SK-N-MC (cell line): Measurements from ENCODE around the gene NEB.
"Not testable (repeated sequence)": the region's sequence is repeated elsewhere in the genome, so short reads cannot be mapped to it uniquely, and the experiment has no call there.

Experiments used
- DNase-seq: peaks from one replicate; pipeline ENCODE4 v3.0.0-alpha.2; 2011; ENCODE audit warnings: low read depth, low spot score
- H3K27ac ChIP-seq: fragments of 200-600 bp; sonication (generic); 2 replicates; pipeline ENCODE4 v1.5.1; 2016; ENCODE audit warnings: mixed run types
- H3K36me3 ChIP-seq: fragments of 200-600 bp; sonication (generic); 2 replicates; pipeline ENCODE4 v1.6.1; 2017; ENCODE audit warnings: antibody characterized with exemption, low read length, mixed read lengths; ENCODE audit not compliant: insufficient read depth
- H3K4me3 ChIP-seq: fragments of 200-600 bp; sonication (generic); 2 replicates; pipeline ENCODE4 v1.5.1; 2016
- H3K9ac ChIP-seq: fragments of 200-600 bp; sonication (generic); 2 replicates; pipeline ENCODE4 v1.8.0; 2017; ENCODE audit warnings: mixed run types, mixed read lengths; ENCODE audit not compliant: insufficient read length
- H3K9me3 ChIP-seq: fragments of 200-600 bp; sonication (generic); 2 replicates; pipeline ENCODE4 v1.6.1; 2017; ENCODE audit warnings: low read depth, mild to moderate bottlenecking, antibody characterized with exemption, low read length, moderate library complexity, mixed read lengths
- EZH2 ChIP-seq: fragments of 200-600 bp; sonication (generic); IDR thresholded peaks from one replicate; pipeline ENCODE4 v1.6.1; 2017; ENCODE audit warnings: antibody characterized with exemption
- FOXP2 ChIP-seq: optimal IDR thresholded peaks from 2 replicates; pipeline ENCODE3; 2011; ENCODE audit warnings: mild to moderate bottlenecking, moderate library complexity; ENCODE audit not compliant: insufficient read depth; ENCODE audit errors: extremely low read length, control extremely low read depth
- POLR2AphosphoS5 ChIP-seq: IDR thresholded peaks from 2 replicates; pipeline ENCODE4 v1.6.1; 2012; ENCODE audit warnings: mild to moderate bottlenecking, low read depth, low read length, borderline replicate concordance

The NEB gene

GRCh38 chr2:151614606-151615306 lies 119.5 kb downstream of the NEB start:
- H3K27ac ChIP-seq, result no peak overlapping the region
- H3K9ac ChIP-seq, result no peak overlapping the region
- H3K36me3 ChIP-seq, result no peaks in the 10 kb centered on the region
- TF ChIP-seq EZH2, result no peak
- no peak for TF ChIP-seq FOXP2
- no peak for TF ChIP-seq POLR2AphosphoS5
- H3K9me3 ChIP-seq, result no peaks in the 10 kb centered on the region
- DNase-seq, result no peak
- H3K4me3 ChIP-seq, result no peak overlapping the region

GRCh38 chr2:151614159-151614558 lies 120.1 kb downstream of the NEB start:
- Histone ChIP-seq H3K9ac (no peak overlapping the region), H3K9me3 (no peaks in the 10 kb centered on the region), H3K36me3 (no peaks in the 10 kb centered on the region), H3K27ac (no peak overlapping the region), H3K4me3 (no peak overlapping the region)
- TF ChIP-seq FOXP2 (no peak), EZH2 (no peak), POLR2AphosphoS5 (no peak)
- no peak for DNase-seq

GRCh38 chr2:151611351-151611750 lies 122.9 kb downstream of the NEB start:
- no peak overlapping the region for H3K27ac ChIP-seq
- no peaks in the 10 kb centered on the region for H3K36me3 ChIP-seq

GRCh38 chr2:151610310-151610709 lies 124.0 kb downstream of the NEB start:
- H3K4me3 ChIP-seq, result no peak overlapping the region
- H3K9ac ChIP-seq, result no peak overlapping the region
- H3K27ac ChIP-seq, result no peak overlapping the region

More at GRCh38 chr2:151611351-151611750, 122.9 kb downstream of the NEB start:
- no peaks in the 10 kb centered on the region for H3K9me3 ChIP-seq
- DNase-seq, result no peak
- TF ChIP-seq EZH2, result no peak
- TF ChIP-seq POLR2AphosphoS5, result no peak
- TF ChIP-seq FOXP2, result no peak
- no peak overlapping the region for H3K9ac ChIP-seq
- H3K4me3 ChIP-seq, result no peak overlapping the region

GRCh38 chr2:151609705-151610104 lies 124.6 kb downstream of the NEB start:
- no peak for DNase-seq
- Histone ChIP-seq H3K9ac (no peak overlapping the region), H3K27ac (no peak overlapping the region), H3K9me3 (no peaks in the 10 kb centered on the region), H3K4me3 (no peak overlapping the region), H3K36me3 (no peaks in the 10 kb centered on the region)
- TF ChIP-seq POLR2AphosphoS5 (no peak), EZH2 (no peak), FOXP2 (no peak)

More at GRCh38 chr2:151610310-151610709, 124.0 kb downstream of the NEB start:
- no peaks in the 10 kb centered on the region for H3K36me3 ChIP-seq
- H3K9me3 ChIP-seq, result no peaks in the 10 kb centered on the region
- TF ChIP-seq POLR2AphosphoS5, result no peak
- no peak for TF ChIP-seq EZH2
- TF ChIP-seq FOXP2, result no peak
- DNase-seq, result no peak

GRCh38 chr2:151607459-151608424 lies 126.5 kb downstream of the NEB start:
- not testable (repeated sequence) for DNase-seq, H3K36me3 ChIP-seq, H3K9me3 ChIP-seq, H3K4me3 ChIP-seq, H3K9ac ChIP-seq, H3K27ac ChIP-seq

GRCh38 chr2:151603530-151603929 lies 130.7 kb downstream of the NEB start:
- H3K9ac ChIP-seq, H3K27ac ChIP-seq, H3K36me3 ChIP-seq, DNase-seq, H3K4me3 ChIP-seq, H3K9me3 ChIP-seq: not testable (repeated sequence)

- not testable (repeated sequence) for H3K9ac ChIP-seq, H3K36me3 ChIP-seq, DNase-seq, H3K4me3 ChIP-seq, H3K27ac ChIP-seq, H3K9me3 ChIP-seq
Observed at GRCh38 chr2:151602402-151602801, 131.9 kb downstream of the NEB start.

- not testable (repeated sequence) for DNase-seq, H3K36me3 ChIP-seq, H3K9ac ChIP-seq, H3K27ac ChIP-seq, H3K9me3 ChIP-seq, H3K4me3 ChIP-seq
Observed at GRCh38 chr2:151601803-151602202, 132.5 kb downstream of the NEB start.

GRCh38 chr2:151596903-151597608 lies 137.2 kb downstream of the NEB start:
- H3K4me3 ChIP-seq, H3K27ac ChIP-seq, DNase-seq, H3K9ac ChIP-seq, H3K9me3 ChIP-seq, H3K36me3 ChIP-seq: not testable (repeated sequence)

GRCh38 chr2:151591908-151592255 lies 142.4 kb downstream of the NEB start:
- not testable (repeated sequence) for H3K9me3 ChIP-seq, H3K4me3 ChIP-seq, H3K27ac ChIP-seq, H3K36me3 ChIP-seq, DNase-seq, H3K9ac ChIP-seq

- H3K4me3 ChIP-seq, H3K36me3 ChIP-seq: not testable (repeated sequence)
Observed at GRCh38 chr2:151591250-151591907, 142.9 kb downstream of the NEB start.

More at GRCh38 chr2:151591250-151591907, 142.9 kb downstream of the NEB start:
- H3K27ac ChIP-seq, DNase-seq, H3K9ac ChIP-seq, H3K9me3 ChIP-seq: not testable (repeated sequence)
